Jurkat, Clone E6-1 (cell line): ENCODE measurements around the gene HS1BP3.

ENCODE experiments used
- DNase-seq: peaks from one replicate; pipeline ENCODE4 v3.0.0-alpha.2; 2011; ENCODE audit warnings: low read depth, low spot score
- H3K4me3 ChIP-seq: 2 replicates; pipeline ENCODE4 v1.5.1; 2011; ENCODE audit warnings: mild to moderate bottlenecking, low read length, control low read depth, moderate library complexity

HS1BP3 gene

DNA sequence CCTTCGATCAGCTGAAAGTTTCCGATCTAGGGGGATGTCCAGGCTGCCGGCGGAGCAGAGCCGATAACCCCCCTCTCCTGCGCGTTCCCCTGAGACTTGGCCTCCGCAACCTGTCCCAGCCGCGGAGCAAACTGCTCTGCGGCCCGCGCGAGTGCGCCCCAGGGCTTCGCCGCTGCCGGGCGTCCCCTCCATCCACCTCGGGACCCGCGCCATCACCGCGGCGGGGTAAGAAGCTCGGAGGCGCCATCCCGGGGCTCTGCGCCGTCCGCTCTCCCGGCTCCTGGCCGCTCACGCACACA, 15.1 kb upstream of the HS1BP3 start:
- no peak for DNase-seq
- H3K4me3 ChIP-seq: no peak overlapping the region

DNA sequence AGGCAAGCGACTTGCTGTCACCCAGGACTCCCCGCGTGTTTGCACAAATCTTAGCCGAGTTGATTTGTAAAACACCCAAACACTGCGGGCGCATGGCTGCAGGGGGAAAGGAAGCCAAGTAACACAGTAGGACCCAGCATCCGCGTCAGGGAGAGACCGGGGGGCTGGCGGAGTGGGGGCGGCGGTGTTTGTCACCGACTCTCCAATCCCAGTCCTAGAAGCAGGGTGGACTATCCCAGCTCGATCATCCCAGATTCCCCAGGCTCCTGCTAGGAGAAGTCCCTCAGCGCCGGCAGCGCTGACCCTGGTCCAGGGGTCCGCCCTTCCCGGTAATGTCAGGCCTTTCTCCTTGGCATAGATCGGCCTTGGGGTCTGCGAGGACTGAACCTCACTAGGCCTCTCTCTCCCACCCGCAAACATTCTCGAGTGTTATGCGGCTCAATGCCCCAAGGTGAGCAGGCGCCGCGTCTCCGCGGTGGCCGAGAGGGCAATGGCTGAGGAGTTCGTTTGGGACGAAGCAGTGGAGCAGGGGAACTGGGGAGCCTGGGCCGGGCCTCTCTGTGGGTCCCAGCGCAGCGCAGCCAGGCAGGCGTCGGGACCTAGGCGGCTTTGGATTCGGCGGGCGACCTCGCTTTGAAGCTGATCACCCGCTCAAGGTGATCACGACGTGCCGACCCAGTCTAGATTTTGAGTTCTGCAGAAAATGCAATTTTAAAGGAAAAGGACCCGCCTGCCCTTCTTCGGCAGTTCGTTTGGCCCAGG, 14.5 kb upstream of the HS1BP3 start:
- DNase-seq: no peak

GRCh38 chr2:20664431-20665242, 13.7 kb upstream of the HS1BP3 start:
- DNase-seq: no peak

More for the DNA sequence above, 14.5 kb upstream of the HS1BP3 start:
- H3K4me3 ChIP-seq: no peak overlapping the region

GRCh38 chr2:20664071-20664390, 13.1 kb upstream of the HS1BP3 start:
- no peak overlapping the region for H3K4me3 ChIP-seq
- no peak for DNase-seq

More at GRCh38 chr2:20664431-20665242, 13.7 kb upstream of the HS1BP3 start:
- H3K4me3 ChIP-seq: no peak overlapping the region

DNA sequence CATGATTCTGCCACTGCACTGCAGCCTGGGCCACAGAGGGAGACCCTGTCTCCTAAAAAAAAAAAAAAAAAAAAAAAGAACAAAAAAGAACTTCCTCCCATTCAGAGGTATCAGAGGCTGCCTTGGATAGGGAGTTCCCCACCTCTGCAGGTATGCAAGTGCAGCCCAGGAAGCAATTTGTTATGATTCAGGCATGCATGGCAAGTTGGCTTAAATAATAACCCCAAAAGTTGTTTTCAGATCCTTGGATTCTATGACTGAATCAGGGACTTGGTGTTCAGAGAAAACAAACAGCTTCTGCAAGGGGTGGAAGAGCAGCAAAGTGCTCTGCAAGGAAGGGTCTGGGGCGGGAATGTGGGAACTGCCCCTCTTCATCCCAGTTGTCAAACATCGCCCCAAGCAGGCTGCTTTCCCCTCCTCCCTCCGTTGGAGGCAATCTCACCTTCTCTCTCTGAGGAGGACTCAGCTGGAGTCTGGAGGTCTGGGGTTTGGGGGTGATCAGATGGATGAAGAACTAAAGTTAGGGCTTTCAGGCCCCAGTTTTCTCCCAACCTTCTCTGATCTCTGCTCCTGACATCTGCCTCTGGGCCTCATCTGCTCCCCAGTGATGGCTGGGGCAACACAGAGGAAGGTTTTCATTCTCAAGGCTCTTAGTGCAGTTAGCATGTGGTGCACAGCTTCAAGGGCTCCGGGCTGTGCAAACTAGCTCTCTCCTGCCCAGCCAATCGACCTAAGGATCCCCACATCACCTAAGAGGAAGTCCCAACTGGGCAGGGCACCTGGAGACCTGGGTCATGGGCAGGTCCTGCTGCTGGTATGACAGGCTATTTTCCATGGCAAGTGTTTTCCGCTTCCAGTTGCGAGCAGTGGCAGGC, 12.5 kb upstream of the HS1BP3 start:
- no peak overlapping the region for H3K4me3 ChIP-seq
- no peak for DNase-seq

GRCh38 chr2:20662308-20662937, 11.5 kb upstream of the HS1BP3 start:
- DNase-seq: no peak
- no peak overlapping the region for H3K4me3 ChIP-seq

- DNase-seq: peak; percentile 61
- H3K4me3 ChIP-seq: no peak overlapping the region
These were observed 10.8 kb upstream of the HS1BP3 start for GRCh38 chr2:20661421-20662307.

DNA sequence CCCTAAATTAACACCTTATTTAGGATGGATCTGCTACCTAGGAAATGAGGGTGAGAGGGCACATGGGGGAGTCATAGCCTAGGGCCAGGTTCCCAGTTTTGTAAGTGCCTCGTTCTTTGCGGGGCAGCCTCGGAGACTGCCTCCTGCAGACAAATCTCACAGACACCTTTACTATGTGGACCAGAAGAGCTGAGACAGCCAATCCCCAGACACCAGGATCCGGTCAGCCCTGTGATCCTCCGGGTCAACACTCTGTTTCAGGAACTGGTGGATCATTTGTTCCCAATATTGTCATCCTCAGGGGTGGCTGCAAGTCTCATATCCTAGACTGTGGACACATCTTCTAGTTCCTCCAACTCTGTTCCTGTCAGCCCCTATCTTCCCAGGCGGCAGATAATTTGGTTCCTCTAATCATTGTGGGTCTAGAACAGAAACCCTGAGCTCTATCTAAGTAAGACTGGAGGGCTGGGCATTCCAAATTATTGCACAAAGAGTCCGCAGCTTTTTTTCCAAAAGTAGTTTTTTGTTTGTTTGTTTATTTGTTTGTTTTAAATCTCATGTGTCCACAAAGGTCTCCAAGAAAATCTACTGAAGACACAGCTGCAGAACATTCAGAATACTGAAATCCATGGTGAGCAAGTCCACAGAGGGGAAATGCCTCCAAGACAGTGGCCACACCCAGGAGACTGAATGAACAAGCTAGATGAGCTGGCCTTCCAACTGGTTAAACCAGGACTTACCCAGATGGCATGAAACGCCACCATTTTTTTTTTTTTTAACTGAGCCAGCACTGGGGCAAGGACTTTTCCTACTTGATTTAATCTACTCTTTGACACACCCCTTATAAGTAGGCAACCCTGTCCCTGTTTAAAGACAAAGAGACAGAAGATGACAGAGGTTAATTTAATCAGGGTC, 9.9 kb upstream of the HS1BP3 start:
- DNase-seq: no peak
- H3K4me3 ChIP-seq: no peak overlapping the region

DNA sequence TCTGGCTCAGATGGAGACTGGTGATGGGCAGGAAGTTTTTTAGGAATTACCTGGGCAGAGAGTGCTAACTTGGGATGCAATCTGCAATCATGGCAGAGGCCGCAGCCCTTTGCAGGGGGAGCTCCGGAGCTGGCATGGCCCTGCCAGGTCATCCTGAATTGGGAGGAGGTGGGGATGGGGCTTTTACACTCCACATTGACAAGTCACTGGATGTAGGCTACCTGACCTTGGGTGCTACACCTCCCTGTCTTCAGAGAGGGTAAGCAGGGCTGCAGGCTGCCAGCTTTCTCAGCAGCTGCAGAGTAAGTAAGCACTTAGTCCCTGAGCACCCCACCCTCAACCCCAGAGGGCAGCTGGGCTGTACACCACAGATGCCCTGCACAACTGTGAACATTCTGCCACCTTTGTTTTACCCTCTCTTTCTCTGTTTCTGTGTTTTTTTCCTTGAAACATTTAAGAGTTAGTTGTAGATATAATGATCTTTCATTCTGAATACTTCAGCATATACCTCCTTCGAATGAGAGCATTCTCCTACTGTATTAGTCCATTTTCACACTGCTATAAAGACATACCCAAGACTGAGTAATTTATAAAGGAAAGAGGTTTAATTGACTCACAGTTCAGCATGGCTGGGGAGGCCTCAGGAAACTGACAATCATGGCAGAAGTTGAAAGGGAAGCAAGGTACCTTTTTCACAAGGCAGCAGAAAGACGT, 6.8 kb upstream of the HS1BP3 start:
- DNase-seq: no peak
- H3K4me3 ChIP-seq: no peak overlapping the region

GRCh38 chr2:20656561-20656960, 5.7 kb upstream of the HS1BP3 start:
- no peak for DNase-seq
- H3K4me3 ChIP-seq: no peak overlapping the region

- H3K4me3 ChIP-seq: no peak overlapping the region
- no peak for DNase-seq
These were observed 3.6 kb upstream of the HS1BP3 start for GRCh38 chr2:20654535-20654813.

GRCh38 chr2:20653695-20654534, 3.0 kb upstream of the HS1BP3 start:
- H3K4me3 ChIP-seq: no peak overlapping the region
- DNase-seq: no peak

GRCh38 chr2:20652673-20653575, 2.0 kb upstream of the HS1BP3 start:
- no peak for DNase-seq
- no peak overlapping the region for H3K4me3 ChIP-seq

DNA sequence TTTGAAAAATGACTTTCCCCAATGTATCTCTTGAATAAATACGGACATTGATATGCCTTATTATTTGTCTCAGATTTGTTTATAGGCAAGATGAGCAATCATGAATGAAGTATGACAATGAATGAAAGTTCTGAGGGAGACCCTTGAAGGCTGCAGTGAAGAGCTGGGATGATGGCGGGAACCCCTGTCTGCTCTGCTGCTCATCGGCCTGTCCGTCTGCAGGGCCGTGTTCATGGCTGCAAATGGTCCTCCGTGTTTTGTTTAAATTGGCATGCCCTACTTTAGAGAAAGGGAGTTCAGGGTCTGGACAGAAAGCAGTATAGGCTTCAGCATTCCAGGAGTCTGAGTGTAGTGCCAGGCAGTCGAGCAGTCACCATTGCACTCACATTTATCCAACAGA, 1.2 kb upstream of the HS1BP3 start:
- no peak overlapping the region for H3K4me3 ChIP-seq
- no peak for DNase-seq

DNA sequence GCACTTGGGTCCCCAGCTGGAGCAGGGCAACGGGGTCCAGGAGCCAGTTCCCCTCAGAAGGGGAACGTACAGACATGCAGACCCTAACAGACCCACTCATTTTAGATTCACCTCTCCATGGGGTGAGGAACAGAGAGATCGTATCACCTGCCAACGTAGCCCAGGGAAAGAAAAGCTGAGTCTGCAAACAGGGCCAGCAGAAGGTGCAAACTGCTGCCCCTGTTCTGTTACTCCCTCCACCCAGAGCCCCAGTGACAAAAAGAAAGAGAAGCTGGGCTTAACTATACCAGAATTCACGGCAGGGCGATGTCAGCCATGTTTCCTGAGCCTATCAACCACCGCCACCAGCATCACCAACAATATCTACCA, 817 bp upstream of the HS1BP3 start:
- H3K4me3 ChIP-seq: peak overlapping the region; percentile 58

More for the DNA sequence above, 817 bp upstream of the HS1BP3 start:
- no peak for DNase-seq
